GM12873 (cell line): ENCODE results near the gene RSRP1.

Experiments
- TF ChIP-seq, protein P1 (sequence below): IDR thresholded peaks from 2 replicates; pipeline ENCODE4 v1.5.1; 2012; ENCODE audit warnings: low read depth, mild to moderate bottlenecking, moderate library complexity, low read length, control low read depth; ENCODE audit not compliant: insufficient read depth; ENCODE audit errors: missing control alignments

RSRP1 gene

DNA sequence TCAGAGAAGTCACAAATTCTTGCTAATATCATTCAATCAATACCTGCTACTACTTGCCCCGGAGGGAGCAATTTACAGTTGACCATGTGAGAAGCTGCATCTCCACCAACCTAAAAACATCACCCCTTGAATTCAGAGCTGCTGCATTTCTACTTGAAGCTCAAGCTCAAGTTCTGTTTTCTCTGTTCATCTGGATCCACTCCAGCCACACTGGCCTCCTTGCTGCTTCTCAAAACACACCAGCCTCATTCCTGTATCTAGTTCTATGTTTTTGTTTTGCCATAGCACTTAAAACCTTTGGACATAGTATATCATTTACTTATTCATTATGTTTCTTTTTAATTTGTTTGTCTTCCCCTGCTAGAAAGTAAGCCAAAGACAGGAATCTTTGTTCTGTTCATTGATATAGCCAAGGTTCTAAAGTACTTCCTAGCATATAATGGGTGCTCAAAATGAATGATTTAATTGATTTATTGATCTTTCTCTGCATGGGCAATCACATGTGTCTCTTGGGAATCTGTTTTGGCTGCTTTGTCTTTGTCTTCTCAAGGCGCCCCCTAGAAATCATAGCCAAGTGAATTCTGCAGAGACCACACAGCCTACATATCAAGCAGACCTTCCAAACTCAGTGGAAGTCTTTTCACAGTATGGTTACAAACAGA is 38.6 kb downstream of the RSRP1 start:
- TF ChIP-seq, protein P1, sequence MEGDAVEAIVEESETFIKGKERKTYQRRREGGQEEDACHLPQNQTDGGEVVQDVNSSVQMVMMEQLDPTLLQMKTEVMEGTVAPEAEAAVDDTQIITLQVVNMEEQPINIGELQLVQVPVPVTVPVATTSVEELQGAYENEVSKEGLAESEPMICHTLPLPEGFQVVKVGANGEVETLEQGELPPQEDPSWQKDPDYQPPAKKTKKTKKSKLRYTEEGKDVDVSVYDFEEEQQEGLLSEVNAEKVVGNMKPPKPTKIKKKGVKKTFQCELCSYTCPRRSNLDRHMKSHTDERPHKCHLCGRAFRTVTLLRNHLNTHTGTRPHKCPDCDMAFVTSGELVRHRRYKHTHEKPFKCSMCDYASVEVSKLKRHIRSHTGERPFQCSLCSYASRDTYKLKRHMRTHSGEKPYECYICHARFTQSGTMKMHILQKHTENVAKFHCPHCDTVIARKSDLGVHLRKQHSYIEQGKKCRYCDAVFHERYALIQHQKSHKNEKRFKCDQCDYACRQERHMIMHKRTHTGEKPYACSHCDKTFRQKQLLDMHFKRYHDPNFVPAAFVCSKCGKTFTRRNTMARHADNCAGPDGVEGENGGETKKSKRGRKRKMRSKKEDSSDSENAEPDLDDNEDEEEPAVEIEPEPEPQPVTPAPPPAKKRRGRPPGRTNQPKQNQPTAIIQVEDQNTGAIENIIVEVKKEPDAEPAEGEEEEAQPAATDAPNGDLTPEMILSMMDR, result no peak

DNA sequence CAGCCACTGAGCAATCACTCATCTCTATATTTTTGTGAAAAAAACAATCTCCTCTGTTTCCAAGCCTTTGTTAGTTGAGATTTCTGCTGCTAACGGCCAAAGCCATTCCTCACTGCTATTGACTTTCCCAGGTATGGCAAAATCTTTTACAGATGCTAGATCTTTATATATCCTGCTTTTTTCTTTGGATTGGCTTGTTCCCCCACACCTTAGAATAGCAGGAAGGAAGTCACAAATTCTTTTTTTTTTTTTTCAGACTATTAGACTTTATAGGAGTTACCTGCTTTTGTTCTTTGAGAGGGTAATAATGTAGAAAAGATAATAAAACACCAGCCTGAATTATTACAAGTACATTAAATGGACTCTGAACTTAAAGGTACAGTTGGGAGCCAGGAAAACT is 39.2 kb downstream of the RSRP1 start:
- TF ChIP-seq, protein P1, result no peak

DNA sequence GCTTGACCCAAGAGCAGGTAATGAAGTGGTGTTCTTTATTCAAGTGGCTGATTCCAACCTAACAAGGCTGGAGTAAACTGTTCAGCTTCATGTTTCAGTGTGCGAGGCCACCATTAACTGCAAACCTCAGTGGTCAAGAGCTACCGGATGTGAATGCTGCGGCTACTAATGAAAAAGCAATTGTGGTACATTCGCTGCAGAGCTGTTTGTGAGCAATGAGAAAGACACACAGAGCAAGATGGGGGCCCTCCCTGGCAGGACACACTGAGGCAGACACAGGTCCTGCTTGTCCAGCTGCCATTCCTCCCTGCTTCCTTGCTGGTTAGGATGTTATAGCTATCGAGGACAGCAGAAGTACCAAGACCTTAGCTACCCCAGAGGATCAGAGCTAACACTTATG is 41.1 kb downstream of the RSRP1 start:
- TF ChIP-seq, protein P1, result no peak

- TF ChIP-seq, protein P1, result no peak
These were observed 41.5 kb downstream of the RSRP1 start for GRCh38 chr1:25205786-25206185.

DNA sequence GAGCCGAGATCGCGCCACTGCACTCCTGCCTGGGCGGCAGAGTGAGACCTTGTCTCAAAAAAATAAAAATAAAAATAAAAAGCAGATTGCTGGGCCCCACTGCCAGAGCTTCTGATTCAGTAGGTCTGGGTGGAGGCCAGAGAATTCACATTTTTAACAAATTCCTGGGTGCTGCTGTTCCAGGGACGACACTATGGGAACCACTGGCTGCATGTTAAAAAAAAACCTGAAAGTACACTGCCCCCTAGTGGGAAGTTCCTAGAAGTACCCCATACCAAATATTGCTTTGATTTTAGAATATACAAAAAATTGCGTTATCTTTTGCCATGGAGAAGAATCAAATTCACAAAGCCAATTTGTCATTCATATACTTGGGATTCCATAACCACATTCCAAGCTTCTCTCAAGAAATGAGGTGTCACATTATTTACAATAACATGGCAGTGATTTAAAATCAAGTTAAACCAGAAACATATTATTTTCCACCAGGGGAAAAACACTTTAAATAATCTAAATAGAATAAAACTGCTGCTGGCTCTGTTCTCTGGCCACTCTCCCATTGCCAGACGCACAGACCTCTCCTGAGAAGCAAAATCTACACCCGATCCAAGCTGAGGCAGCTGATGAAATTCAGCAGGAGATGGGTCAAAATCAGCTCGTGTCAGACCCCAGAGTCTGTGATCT is 42.3 kb downstream of the RSRP1 start:
- TF ChIP-seq, protein P1, result peak; percentile 60

DNA sequence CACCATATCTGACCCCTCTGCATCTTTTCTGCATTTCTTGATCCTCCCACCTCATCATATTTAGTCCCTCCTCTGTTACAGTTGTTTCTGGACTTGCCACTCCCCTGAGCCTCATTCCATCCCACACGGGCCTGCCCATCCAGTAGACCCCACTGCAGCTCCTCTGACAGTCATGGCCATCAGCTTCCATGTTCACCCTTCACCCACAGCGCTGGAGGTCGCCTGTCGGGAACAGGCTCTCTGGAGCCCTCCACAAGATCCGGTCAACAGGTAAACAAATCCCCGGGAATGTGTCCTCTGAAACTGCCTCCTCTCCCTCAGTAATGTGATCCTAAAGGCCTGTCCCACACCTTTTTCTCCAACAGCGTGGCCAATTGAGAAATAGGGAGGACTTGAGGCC is 46.2 kb downstream of the RSRP1 start:
- TF ChIP-seq, protein P1, result no peak

- TF ChIP-seq, protein P1, result no peak
These were observed 47.2 kb downstream of the RSRP1 start for GRCh38 chr1:25199819-25200620.
